Islet precursor cell (in vitro differentiated cells): ENCODE results near the gene SMOC2.
"Not testable (repeated sequence)": the region's sequence is repeated elsewhere in the genome, so short reads cannot be mapped to it uniquely, and the experiment has no call there.

Source experiments
- DNase-seq: peaks from one replicate; pipeline ENCODE4 v3.0.0-alpha.2; 2018

Gene SMOC2

GRCh38 chr6:168546151-168546550 is 105.2 kb downstream of the SMOC2 start:
- no peak for DNase-seq

DNA sequence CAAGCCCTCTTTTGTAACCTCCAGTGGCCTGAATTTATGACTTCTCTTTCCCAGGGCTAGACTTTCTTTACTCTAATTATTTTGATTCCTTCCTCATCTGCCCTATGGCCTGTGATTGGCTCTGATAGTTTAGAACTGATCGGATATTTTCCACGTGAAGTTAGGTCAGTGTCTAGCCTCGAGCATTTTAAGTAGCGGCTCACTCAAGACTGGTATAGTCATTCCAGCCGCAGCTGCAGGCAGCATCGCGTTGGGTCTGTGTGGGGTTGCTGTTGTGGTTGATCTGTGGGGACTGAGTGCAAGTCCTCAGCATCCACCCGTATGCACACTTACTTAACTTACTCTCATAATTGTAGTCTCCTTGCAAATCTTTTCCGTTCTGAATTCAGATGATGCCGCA is 105.7 kb downstream of the SMOC2 start:
- no peak for DNase-seq

DNA sequence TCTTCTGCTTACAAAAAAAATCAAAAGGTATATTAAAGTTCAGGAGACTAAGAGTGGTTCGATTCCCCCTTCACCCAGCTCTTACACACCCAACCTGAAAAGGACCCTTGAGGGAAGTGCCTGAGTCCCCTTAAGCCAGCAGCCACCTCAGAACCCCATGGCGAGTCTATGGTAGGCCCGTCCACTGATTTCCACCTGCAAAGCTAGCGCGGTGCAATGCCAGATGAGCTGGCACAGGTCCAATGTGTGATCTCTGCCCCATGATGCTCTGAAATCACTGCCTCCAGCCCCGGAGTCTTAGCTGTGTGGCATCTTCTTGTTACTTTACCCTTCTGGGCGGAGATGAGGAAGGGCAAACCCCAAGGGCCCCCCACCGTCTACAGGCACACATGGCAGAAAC is 109.3 kb downstream of the SMOC2 start:
- no peak for DNase-seq

- no peak for DNase-seq
These were observed 113.5 kb downstream of the SMOC2 start for GRCh38 chr6:168554472-168554871.

GRCh38 chr6:168554898-168555617 is 114.1 kb downstream of the SMOC2 start:
- DNase-seq, result no peak

DNA sequence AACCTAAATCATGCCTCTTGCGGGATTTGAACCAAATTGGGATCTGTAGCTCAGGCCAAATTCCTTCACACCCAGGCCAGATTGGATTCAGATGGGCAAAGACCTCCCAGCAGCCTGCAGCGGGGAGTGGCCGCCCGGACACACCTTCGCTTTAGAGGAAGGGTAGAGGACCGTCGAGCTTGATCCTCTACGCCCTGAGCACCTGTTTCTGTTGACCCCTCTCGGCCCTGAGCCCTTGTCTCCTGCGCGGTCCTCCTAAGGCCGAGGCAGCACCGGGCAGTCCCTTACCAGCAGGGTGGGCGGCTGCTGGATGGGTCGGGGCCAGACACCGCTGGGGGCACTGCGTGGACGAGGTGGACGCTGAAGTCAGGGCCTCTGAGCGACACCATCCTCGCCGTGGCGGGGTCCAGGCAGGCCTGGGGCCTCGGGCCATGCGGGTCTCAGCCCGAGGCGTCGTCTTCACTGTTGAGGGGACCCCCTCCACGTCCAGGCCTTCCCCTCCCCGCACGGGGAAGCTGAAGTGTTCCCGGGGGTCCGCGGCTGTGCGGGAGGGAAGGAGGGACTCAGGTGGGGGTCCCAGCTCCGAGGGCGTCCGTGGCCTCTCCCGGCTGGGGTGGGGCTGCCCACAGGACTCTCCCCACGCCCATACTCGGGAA is 114.8 kb downstream of the SMOC2 start:
- no peak for DNase-seq

DNA sequence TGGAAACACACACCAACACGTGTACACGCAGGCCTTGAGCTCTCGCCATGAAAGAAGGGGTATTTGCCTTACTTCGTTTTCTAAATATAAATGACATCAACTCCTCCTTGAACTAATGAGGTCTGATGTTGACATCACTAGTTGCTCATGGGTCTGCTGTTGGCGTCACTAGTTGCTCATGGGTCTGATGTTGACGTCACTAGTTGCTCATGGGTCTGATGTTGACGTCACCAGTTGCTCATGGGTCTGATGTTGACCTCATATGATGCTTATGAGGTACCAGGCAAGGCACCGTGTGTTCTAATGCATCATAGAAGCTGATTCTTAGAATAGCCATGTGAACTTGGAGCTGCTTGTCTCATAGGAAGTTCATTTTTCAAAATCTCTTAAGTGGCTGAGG is 116.5 kb downstream of the SMOC2 start:
- DNase-seq, result no peak

- DNase-seq, result no peak
These were observed 117.7 kb downstream of the SMOC2 start for GRCh38 chr6:168558686-168559085.

- DNase-seq, result no peak
These were observed 118.7 kb downstream of the SMOC2 start for GRCh38 chr6:168559574-168560098.

DNA sequence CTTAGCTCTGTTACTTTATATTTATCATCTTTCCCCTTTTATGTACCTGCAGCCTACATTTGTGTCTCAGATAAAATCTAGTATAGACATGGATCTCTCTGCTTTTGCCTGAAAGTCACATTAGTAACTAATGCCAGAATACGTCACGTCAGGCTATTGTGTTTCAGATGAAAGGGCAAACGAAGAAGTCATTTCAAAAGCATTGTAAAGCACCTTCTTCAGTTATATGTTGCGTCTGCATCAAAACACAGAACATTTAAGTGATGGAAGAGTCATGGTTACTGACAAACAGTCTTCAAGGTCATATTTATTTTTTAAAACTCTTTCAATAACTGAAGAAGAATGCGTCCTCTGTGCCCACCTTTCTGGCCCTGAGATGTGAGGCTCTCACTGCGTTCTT is 119.1 kb downstream of the SMOC2 start:
- DNase-seq, result peak; percentile 19

DNA sequence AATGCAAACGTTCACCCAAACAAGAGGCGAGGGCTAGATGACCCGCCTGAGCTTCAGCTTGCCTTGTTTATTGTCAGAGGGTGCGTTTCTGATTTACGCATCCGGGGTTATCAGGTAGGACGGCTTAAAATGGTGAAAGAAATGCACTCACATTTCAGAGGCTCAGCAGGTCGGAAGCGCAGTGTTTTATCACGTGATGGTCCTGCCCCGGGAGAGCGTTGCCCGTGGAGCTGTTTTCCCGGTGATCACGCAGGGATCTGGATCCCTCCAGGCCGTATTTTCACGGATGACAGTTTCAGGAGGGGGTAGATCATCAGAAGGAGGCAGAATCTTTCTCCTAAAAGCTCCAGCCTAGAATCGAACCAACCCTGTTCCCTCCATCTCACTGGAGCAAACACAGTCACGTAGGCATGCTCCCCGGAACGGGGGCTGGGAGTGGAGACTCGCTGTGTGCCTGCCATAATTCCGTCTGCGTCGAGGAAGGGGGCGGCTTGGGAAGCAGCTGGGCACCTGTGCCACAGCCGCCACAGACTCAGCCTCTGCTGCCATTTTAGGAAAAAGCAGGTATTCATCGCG is 121.7 kb downstream of the SMOC2 start:
- no peak for DNase-seq

DNA sequence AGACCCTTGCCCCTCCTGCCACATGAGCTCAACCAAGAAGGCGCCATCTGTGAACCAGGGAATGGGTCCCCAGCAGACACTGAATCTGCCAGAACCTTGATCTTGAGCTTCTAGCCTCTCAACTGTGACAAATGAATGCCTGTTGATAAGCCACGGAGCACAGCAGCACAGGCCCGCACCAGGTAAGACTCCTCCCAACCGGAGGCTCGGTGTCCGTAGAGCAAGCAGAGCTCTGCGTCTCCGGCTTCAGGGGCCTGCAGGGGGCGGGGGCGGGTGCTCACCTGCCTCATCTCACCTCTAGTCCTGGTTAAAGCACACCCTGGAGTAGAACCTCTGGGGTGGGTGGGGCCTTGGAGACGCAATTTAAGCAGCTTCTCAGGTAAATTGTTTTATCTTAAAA is 122.7 kb downstream of the SMOC2 start:
- DNase-seq, result peak; percentile 61

GRCh38 chr6:168565112-168565511 is 124.1 kb downstream of the SMOC2 start:
- peak; percentile 32 for DNase-seq

- no peak for DNase-seq
These were observed 129.2 kb downstream of the SMOC2 start for GRCh38 chr6:168570211-168570610.

DNA sequence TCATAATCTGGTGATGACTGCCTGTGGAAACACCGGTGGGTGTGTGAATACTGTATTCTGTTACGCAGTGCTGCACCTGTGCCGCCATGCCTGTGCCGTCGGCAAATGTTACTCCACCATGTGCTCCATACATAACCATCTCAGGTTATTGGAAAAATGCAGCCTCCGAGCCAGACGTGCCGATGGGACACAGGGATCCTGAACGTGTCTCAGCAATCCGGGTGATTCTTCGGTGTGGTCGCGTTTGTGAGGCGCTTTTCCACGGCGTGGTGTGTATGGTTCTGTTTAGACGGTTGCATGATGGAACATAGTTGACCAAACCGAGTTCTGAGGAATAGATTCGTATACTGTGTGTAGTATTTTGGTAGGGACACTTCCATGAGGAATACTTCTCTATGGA is 130.3 kb downstream of the SMOC2 start:
- no peak for DNase-seq

- not testable (repeated sequence) for DNase-seq
These were observed 132.4 kb downstream of the SMOC2 start for GRCh38 chr6:168573276-168573835.

GRCh38 chr6:168574075-168574698 is 133.2 kb downstream of the SMOC2 start:
- DNase-seq, result peak; percentile 12

GRCh38 chr6:168574699-168575195 is 133.8 kb downstream of the SMOC2 start:
- no peak for DNase-seq

DNA sequence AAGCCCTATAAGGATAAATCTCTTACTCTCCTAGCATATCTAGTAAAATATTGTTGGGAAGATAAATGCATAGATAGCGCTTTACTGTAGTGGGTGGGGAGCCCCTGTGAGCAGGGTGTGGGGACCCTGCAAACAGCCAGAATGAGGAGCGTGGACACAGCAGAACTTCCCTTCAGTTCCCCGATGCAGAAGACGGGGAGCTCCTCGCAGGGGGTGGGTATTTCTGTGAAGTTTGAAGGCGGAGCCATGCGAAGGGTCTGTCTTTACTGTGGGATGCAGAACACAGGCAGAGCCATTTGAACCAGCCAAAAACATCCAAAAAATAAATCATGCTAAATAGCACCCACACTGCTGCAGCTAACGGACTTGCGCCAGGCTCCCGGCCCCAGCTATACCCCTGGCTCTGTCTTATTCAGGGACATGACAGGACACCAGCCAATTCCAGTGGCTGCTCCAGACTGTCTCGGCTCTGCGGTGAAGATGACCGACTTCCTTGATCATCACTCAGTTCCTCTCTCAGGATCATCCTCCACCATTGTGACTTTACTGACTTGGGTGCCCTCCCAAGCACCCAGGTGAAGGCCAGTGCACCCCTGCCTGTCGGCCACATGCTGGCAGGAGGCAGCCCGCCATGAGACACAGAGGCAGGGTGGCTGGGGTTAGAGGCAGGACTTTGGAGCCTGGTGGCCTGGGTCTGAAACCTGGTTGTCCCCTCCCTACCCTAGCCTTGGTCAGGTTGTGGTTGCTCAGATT is 134.5 kb downstream of the SMOC2 start:
- peak; percentile 28 for DNase-seq

- DNase-seq, result peak; percentile 27
These were observed 135.4 kb downstream of the SMOC2 start for GRCh38 chr6:168576388-168576787.

DNA sequence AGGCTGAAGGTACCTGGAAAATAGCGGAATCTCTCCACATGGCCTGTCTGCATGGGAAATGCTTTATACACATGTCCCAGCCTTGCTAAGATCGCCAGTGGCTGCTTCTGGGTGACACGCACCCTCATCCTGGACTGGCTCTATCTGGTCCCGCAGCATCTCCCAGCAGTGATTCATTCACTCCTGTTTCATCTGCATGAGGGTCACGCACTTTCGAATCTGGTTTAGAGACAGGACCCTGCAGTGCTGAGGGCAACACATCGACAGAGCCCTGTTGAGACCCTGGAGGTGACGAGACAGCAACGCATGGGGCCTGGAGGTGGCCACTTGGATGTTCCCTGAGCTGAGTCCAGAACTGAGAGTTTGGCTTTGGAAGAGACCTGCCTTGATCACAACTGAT is 136.5 kb downstream of the SMOC2 start:
- DNase-seq, result peak; percentile 41

- peak; percentile 26 for DNase-seq
These were observed 137.1 kb downstream of the SMOC2 start for GRCh38 chr6:168578036-168578435.
